Progenitor cell of endocrine pancreas (in vitro differentiated cells): ENCODE measurements around the gene FBXO7. TPM values are rescaled to one million over a fixed set of nuclear protein-coding genes. Genes with fewer than 3 reads are reported as not detected.
"Not testable (repeated sequence)": the region's sequence is repeated elsewhere in the genome, so short reads cannot be mapped to it uniquely, and the experiment has no call there.

ENCODE experiments used
- DNase-seq: peaks from one replicate; pipeline ENCODE4 v3.0.0; 2021; ENCODE audit warnings: low spot score; ENCODE audit not compliant: unreplicated experiment
- H3K27ac Mint-ChIP-seq: 2 replicates; pipeline ENCODE4 v1.8.0; 2021; ENCODE audit warnings: mild to moderate bottlenecking, moderate library complexity, mixed read lengths
- H3K27me3 Mint-ChIP-seq: 2 replicates; pipeline ENCODE4 v1.8.0; 2021; ENCODE audit warnings: mixed read lengths
- H3K36me3 Mint-ChIP-seq: 2 replicates; pipeline ENCODE4 v1.8.0; 2022; ENCODE audit warnings: mixed read lengths; ENCODE audit not compliant: insufficient read depth
- H3K4me1 Mint-ChIP-seq: 2 replicates; pipeline ENCODE4 v1.8.0; 2021; ENCODE audit warnings: low read depth, mixed read lengths
- H3K4me3 Mint-ChIP-seq: 2 replicates; pipeline ENCODE4 v1.8.0; 2021; ENCODE audit warnings: low read depth, mild to moderate bottlenecking, moderate library complexity, mixed read lengths
- H3K9me3 Mint-ChIP-seq: 2 replicates; pipeline ENCODE4 v1.8.0; 2021; ENCODE audit warnings: low read depth, mixed read lengths
- CTCF ChIP-seq: fragments of 200-600 bp; sonication (generic); IDR thresholded peaks from one replicate; pipeline ENCODE4 v1.5.0; 2021; ENCODE audit warnings: antibody characterized with exemption, mild to moderate bottlenecking; ENCODE audit not compliant: unreplicated experiment
- total RNA-seq: library from RNA; stranded (reverse); gene quantifications from 2 replicates; pipeline ENCODE4 v1.2.1, GENCODE V29; 2021

FBXO7 gene
- total RNA-seq, 1 donor from 2014 or later: 86.4 TPM

GRCh38 chr22:32473388-32473952, 1.1 kb upstream of the FBXO7 start:
- no peak for DNase-seq
- Mint-ChIP-seq H3K4me1 (peaks cover 18% of the 10 kb centered on the region), H3K36me3 (no peaks in the 10 kb centered on the region), H3K27ac (no peak overlapping the region), H3K4me3 (peak overlapping the region; percentile 86), H3K27me3 (peaks cover 6% of the 10 kb centered on the region), H3K9me3 (no peaks in the 10 kb centered on the region)
- TF ChIP-seq CTCF: peak; percentile 71

- Mint-ChIP-seq H3K36me3 (no peaks in the 10 kb centered on the region), H3K9me3 (no peaks in the 10 kb centered on the region), H3K4me3 (peak overlapping the region; percentile 86), H3K27ac (peak overlapping the region; percentile 95), H3K27me3 (no peaks in the 10 kb centered on the region), H3K4me1 (peaks cover 18% of the 10 kb centered on the region)
- DNase-seq: no peak
- TF ChIP-seq CTCF: no peak
These were observed 928 bp downstream of the FBXO7 start for GRCh38 chr22:32475468-32476010.

- H3K27me3 Mint-ChIP-seq: no peaks in the 10 kb centered on the region
- H3K27ac Mint-ChIP-seq: peak overlapping the region; percentile 95
- H3K36me3 Mint-ChIP-seq: no peaks in the 10 kb centered on the region
- H3K4me1 Mint-ChIP-seq: peaks cover 18% of the 10 kb centered on the region
- DNase-seq: no peak
- H3K9me3 Mint-ChIP-seq: no peaks in the 10 kb centered on the region
- no peak for TF ChIP-seq CTCF
- peak overlapping the region; percentile 86 for H3K4me3 Mint-ChIP-seq
These were observed 1.9 kb downstream of the FBXO7 start for GRCh38 chr22:32476281-32477195.

GRCh38 chr22:32477596-32477995, 3.0 kb downstream of the FBXO7 start:
- Mint-ChIP-seq H3K9me3 (no peaks in the 10 kb centered on the region), H3K4me1 (peaks cover 15% of the 10 kb centered on the region), H3K4me3 (no peak overlapping the region), H3K27me3 (no peaks in the 10 kb centered on the region), H3K36me3 (no peaks in the 10 kb centered on the region), H3K27ac (no peak overlapping the region)
- no peak for TF ChIP-seq CTCF
- no peak for DNase-seq

- not testable (repeated sequence) for DNase-seq, H3K36me3 Mint-ChIP-seq, H3K27me3 Mint-ChIP-seq, H3K4me3 Mint-ChIP-seq, H3K9me3 Mint-ChIP-seq, H3K27ac Mint-ChIP-seq
- peaks cover 10% of the 10 kb centered on the region for H3K4me1 Mint-ChIP-seq
These were observed 3.9 kb downstream of the FBXO7 start for GRCh38 chr22:32478552-32478951.
